HCT116 (cell line): Measurements from ENCODE around the gene RABIF. TPM values are rescaled to one million over a fixed set of nuclear protein-coding genes. Genes with fewer than 3 reads are reported as not detected.

Experiments used
- ATAC-seq: fragments of 200-7000 bp; cut with Tn5 transposase; 2 replicates; pipeline ENCODE4 v1.9.1; 2020; ENCODE audit warnings: mild to moderate bottlenecking, moderate library complexity
- BruUV-seq: library from RNA; stranded (reverse); fragments of 400-500 nt; replicated peaks from 2 replicates; lab custom pipeline; 2021; lab: Mats Ljungman, UMichigan
- CTCF ChIA-PET: fragments of 300-600 bp; sonication (Branson Sonifier 250); formaldehyde crosslinking; loops from one replicate; lab custom pipeline; 2021; ENCODE audit warnings: antibody characterized with exemption; lab: Charles Lee
- POLR2A ChIA-PET: fragments of 300-600, 350-600 bp; sonication (Branson Sonifier 250); formaldehyde crosslinking; loops from one replicate; lab custom pipeline; 2021; ENCODE audit warnings: antibody characterized with exemption; lab: Charles Lee
- RAD21 ChIA-PET, 2 experiments: fragments of 300-600 bp; sonication (Branson Sonifier 250); formaldehyde crosslinking; loops; one replicate each; lab custom pipeline; 2023; ENCODE audit warnings: low total read pairs in 2 of 2; ENCODE audit not compliant: uncharacterized antibody in 2 of 2, unreplicated experiment in 2 of 2, low non-redundant PET in 1 of 2; lab: Charles Lee
- DNase-seq: peaks from one replicate; pipeline ENCODE4 v3.0.0-alpha.2; 2010; ENCODE audit warnings: low read depth, low spot score
- H2AFZ ChIP-seq: fragments of 200-600 bp; shearing (Covaris generic), sonication (generic); 2 replicates; pipeline ENCODE4 v1.6.1; 2017; ENCODE audit warnings: low read depth, mixed run types, mixed read lengths, antibody characterized with exemption, low read length; ENCODE audit not compliant: poor library complexity, severe bottlenecking
- H3K27ac ChIP-seq: 2 replicates; pipeline ENCODE4 v1.5.1; 2012; ENCODE audit warnings: low read depth, low read length
- H3K27me3 ChIP-seq: fragments of 200-600 bp; sonication (generic); 2 replicates; pipeline ENCODE4 v1.6.1; 2016; ENCODE audit warnings: mixed run types, low read length, mixed read lengths; ENCODE audit not compliant: insufficient read depth
- H3K36me3 ChIP-seq, 2 experiments: fragments of 200-500 bp in 1 of 2; fragments of 200-600 bp in 1 of 2; sonication (Bioruptor generic) in 1 of 2; sonication (generic) in 1 of 2; 2 replicates each; pipeline versions ENCODE4 v1.5.1 to v1.6.1; 2014 to 2016; ENCODE audit warnings: low read length in 2 of 2, inconsistent platforms in 1 of 2, mixed read lengths in 1 of 2, mixed run types in 1 of 2; ENCODE audit not compliant: insufficient read depth in 2 of 2, control insufficient read depth in 1 of 2
- H3K4me1 ChIP-seq, 2 experiments: fragments of 200-600 bp in 1 of 2; sonication (generic) in 1 of 2; 2 replicates each; pipeline versions ENCODE4 v1.5.1 to v1.6.1; 2012 to 2017; ENCODE audit warnings: low read length in 2 of 2, inconsistent platforms in 1 of 2, mild to moderate bottlenecking in 1 of 2, mixed read lengths in 1 of 2, mixed run types in 1 of 2, moderate library complexity in 1 of 2; ENCODE audit not compliant: insufficient read depth in 2 of 2, control insufficient read depth in 1 of 2
- H3K4me2 ChIP-seq: fragments of 200-600 bp; sonication (generic); 2 replicates; pipeline ENCODE4 v1.6.1; 2017; ENCODE audit warnings: mixed run types, low read length, mixed read lengths
- H3K4me3 ChIP-seq, 2 experiments: fragments of 200-600 bp in 1 of 2; sonication (generic) in 1 of 2; replicated peaks in 1 of 2; 2 replicates each; pipeline ENCODE4 v1.5.1; 2011 to 2016; ENCODE audit warnings: low read length in 2 of 2, control low read depth in 1 of 2, low read depth in 1 of 2, mild to moderate bottlenecking in 1 of 2, mixed read lengths in 1 of 2, mixed run types in 1 of 2
- H3K79me2 ChIP-seq: fragments of 200-600 bp; sonication (generic); 2 replicates; pipeline ENCODE4 v1.6.1; 2017; ENCODE audit warnings: mild to moderate bottlenecking, mixed run types, low read length, moderate library complexity, mixed read lengths; ENCODE audit not compliant: insufficient read depth
- H3K9ac ChIP-seq: fragments of 200-600 bp; sonication (generic); 2 replicates; pipeline ENCODE4 v1.6.1; 2016; ENCODE audit warnings: low read length, mixed read lengths
- H3K9me2 ChIP-seq: fragments of 200-600 bp; sonication (generic), shearing (Covaris generic); 2 replicates; pipeline ENCODE4 v1.6.1; 2017; ENCODE audit warnings: mixed run types, mild to moderate bottlenecking, moderate library complexity; ENCODE audit not compliant: insufficient read depth
- H3K9me3 ChIP-seq, 2 experiments: fragments of 200-500 bp in 1 of 2; fragments of 200-600 bp in 1 of 2; sonication (Bioruptor generic) in 1 of 2; sonication (generic) in 1 of 2; 2 replicates each; pipeline ENCODE4 v1.6.1; 2014 to 2017; ENCODE audit warnings: low read length in 2 of 2, mixed read lengths in 2 of 2, inconsistent platforms in 1 of 2, low read depth in 1 of 2, mild to moderate bottlenecking in 1 of 2, mixed run types in 1 of 2, moderate library complexity in 1 of 2; ENCODE audit not compliant: control insufficient read depth in 1 of 2, insufficient read depth in 1 of 2
- H4K20me1 ChIP-seq: fragments of 200-600 bp; sonication (generic), shearing (Covaris generic); 2 replicates; pipeline ENCODE4 v1.6.1; 2017; ENCODE audit warnings: mixed run types, mild to moderate bottlenecking, moderate library complexity; ENCODE audit not compliant: insufficient read depth
- CBX3 ChIP-seq: IDR thresholded peaks from 2 replicates; pipeline ENCODE4 v1.6.1; 2012; ENCODE audit warnings: low read depth
- EZH2 ChIP-seq: fragments of 200-600 bp; sonication (generic); IDR thresholded peaks from 2 replicates; pipeline ENCODE4 v1.6.1; 2017; ENCODE audit warnings: antibody characterized with exemption, mixed run types
- FOSL1 ChIP-seq: IDR thresholded peaks from 2 replicates; pipeline ENCODE4 v1.6.1; 2012; ENCODE audit warnings: low read depth
- POLR2AphosphoS5 ChIP-seq: IDR thresholded peaks from 2 replicates; pipeline ENCODE4 v1.6.1; 2011; ENCODE audit warnings: mild to moderate bottlenecking, low read depth, low read length, moderate library complexity
- ZBTB33 ChIP-seq: IDR thresholded peaks from 2 replicates; pipeline ENCODE4 v1.6.1; 2011; ENCODE audit warnings: mild to moderate bottlenecking, low read length, moderate library complexity; ENCODE audit not compliant: insufficient replicate concordance; ENCODE audit errors: extremely low read depth
- ZFX ChIP-seq: fragments of 450-650 bp; IDR thresholded peaks from 2 replicates; pipeline ENCODE4 v1.6.1; 2017
- intact Hi-C: fragments of 100-400 bp; cut with micrococcal nuclease; formaldehyde crosslinking; loops from 2 replicates; pipeline ENCODE4 v1.10.0; 2022
- total RNA-seq: library from RNA; stranded (reverse); gene quantifications from one replicate; pipeline ENCODE4 v1.2.1, GENCODE V29; 2021; ENCODE audit not compliant: unreplicated experiment

The RABIF gene
- total RNA-seq, 1 experiment from 2014 or later: 5.4 TPM

- H3K9me2 ChIP-seq: no peaks in the 10 kb centered on the region
- no peak overlapping the region for H3K4me2 ChIP-seq
- no peak overlapping the region for H3K27ac ChIP-seq
- TF ChIP-seq EZH2: no peak
- TF ChIP-seq ZBTB33: no peak
- TF ChIP-seq CBX3: no peak
- TF ChIP-seq ZFX: no peak
- TF ChIP-seq POLR2AphosphoS5: no peak
- TF ChIP-seq, all 23 proteins: peak for 0
- DNase-seq (no peak), ATAC-seq (no peak)
- BruUV-seq: no TSS peak
- H4K20me1 ChIP-seq: no peaks in the 10 kb centered on the region
- no peak overlapping the region for H3K4me3 ChIP-seq
- intact Hi-C loops: no loop called here
- no peak overlapping the region for H2AFZ ChIP-seq
- H3K27me3 ChIP-seq: no peaks in the 10 kb centered on the region
- H3K9ac ChIP-seq: no peak overlapping the region
- RAD21 ChIA-PET: no interaction called here
- no peaks in the 10 kb centered on the region for H3K4me1 ChIP-seq
- CTCF ChIA-PET: no interaction called here
- POLR2A ChIA-PET: no interaction called here
- no peaks in the 10 kb centered on the region for H3K36me3 ChIP-seq
- H3K79me2 ChIP-seq: no peaks in the 10 kb centered on the region
- H3K9me3 ChIP-seq: no peaks in the 10 kb centered on the region
Observed at GRCh38 chr1:202844935-202845334, 44.0 kb downstream of the RABIF start.

GRCh38 chr1:202844259-202844658 is 44.7 kb downstream of the RABIF start:
- H3K9me3 ChIP-seq: no peaks in the 10 kb centered on the region
- H3K9me2 ChIP-seq: no peaks in the 10 kb centered on the region
- CTCF ChIA-PET: no interaction called here
- H3K36me3 ChIP-seq: no peaks in the 10 kb centered on the region
- H3K4me1 ChIP-seq: no peaks in the 10 kb centered on the region
- no peak for DNase-seq
- no TSS peak for BruUV-seq
- intact Hi-C loops: no loop called here
- no peak overlapping the region for H3K4me3 ChIP-seq
- H3K79me2 ChIP-seq: no peaks in the 10 kb centered on the region
- TF ChIP-seq FOSL1: no peak
- no peaks in the 10 kb centered on the region for H3K27me3 ChIP-seq
- H3K9ac ChIP-seq: no peak overlapping the region
- H4K20me1 ChIP-seq: no peaks in the 10 kb centered on the region
- no peak overlapping the region for H3K4me2 ChIP-seq
- ATAC-seq: no peak
- no peak overlapping the region for H3K27ac ChIP-seq
- RAD21 ChIA-PET: no interaction called here
- no peak overlapping the region for H2AFZ ChIP-seq
- POLR2A ChIA-PET: no interaction called here
